Stimulated activated CD4-positive, alpha-beta T cell treated with anti-CD3 and anti-CD28 coated beads, TNF-alpha, amount 100 ng/mL, for 48 hours (primary cell): ENCODE measurements around the gene RASAL2.
"Not testable (repeated sequence)": the region's sequence is repeated elsewhere in the genome, so short reads cannot be mapped to it uniquely, and the experiment has no call there.

Source experiments
- DNase-seq, 3 donors: peaks; one replicate each; pipeline ENCODE4 v3.0.0-alpha.2; 2020; ENCODE audit warnings: low read depth in 3 of 3

RASAL2 gene

DNA sequence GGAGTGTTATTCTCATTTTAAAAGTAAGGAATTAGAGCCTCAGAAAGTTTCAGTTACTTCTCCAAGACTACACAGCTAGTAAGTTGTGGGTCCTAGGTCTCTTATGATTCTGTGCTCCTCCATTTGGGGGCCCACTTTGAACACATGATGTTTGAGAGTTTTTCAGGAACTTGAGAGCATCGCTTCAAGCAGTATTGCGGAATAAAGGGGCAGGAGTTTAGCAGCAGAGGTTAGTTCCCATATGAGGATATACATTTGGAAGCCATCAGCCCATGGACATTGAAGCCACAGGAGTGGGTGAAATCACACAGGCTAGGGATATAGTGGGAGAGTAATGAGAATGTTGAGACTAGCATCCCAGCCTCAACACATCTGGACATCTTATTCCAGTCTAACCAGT, 143.2 kb downstream of the RASAL2 start:
- no peak for DNase-seq

DNA sequence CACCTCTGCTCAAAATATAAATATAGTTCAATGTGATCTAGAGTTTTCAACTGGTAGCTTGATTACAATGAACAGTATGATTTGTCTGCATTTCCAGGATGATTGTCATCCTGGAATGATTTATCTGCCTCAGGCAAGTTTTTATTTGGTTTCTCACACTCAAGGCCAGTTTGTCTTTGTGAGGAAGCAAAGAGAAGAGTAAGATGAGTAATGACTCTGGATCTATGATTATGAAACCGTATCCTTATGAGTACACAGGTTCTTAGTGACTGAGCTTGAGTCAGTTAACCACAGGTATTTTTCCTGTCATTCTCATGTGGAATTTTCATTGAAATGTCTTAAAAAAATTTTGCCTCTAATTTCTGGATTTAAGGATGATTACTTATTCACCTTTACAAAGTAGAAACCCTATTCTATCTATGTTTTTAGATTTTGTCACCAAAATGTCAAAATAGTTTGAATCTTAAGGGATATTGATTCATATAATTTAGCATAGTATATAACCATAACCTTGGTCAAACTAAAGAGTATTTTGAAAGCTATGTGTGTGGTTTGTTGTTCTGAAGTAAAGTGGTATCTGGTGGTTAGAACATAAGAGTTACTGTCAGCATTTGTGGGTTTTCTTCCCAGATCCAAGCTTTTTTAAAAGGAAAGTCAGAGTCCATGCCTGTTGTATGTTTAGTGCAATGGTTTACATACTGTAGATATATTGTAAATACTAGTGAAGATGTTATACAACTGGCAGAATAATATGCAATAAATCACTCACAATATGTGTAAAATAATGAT, 145.0 kb downstream of the RASAL2 start:
- no peak for DNase-seq

DNA sequence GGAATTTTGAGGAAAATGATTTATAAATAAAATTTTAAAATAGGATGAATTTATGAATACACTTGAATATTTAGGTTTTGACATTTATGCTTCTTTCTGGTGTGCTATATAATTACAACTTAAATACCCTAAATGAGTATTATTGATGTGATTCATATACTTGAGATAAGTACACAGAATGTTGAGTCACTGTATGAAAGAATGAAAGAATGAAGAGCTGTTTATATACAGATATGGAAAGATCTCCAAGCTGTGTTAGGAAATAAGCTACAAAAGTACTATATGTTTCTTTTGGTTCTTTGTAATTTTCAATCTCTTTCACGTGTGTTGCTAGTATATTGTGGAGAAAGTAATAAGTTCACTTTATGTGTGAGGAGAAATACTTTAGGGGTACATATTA, 147.2 kb downstream of the RASAL2 start:
- DNase-seq = no peak

DNA sequence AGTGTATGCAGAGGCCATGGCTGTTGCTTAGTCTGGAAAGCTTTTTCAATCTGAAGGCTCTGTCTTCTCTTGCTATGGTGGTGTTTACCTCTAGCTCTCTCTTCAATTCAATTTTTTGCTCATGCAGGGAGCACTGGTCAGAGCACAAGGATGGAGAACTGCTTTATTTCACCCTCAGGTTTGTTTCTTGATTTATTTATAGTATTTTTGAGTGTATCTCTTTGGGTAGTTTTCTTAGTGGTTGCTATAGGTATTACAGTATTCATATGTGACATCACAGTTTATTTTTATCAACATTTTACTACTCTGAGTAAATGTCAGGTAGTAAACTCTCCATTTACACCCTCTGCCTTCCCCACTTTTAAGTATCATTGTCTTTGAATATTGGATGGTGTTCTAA, 147.9 kb downstream of the RASAL2 start:
- DNase-seq = no peak

DNA sequence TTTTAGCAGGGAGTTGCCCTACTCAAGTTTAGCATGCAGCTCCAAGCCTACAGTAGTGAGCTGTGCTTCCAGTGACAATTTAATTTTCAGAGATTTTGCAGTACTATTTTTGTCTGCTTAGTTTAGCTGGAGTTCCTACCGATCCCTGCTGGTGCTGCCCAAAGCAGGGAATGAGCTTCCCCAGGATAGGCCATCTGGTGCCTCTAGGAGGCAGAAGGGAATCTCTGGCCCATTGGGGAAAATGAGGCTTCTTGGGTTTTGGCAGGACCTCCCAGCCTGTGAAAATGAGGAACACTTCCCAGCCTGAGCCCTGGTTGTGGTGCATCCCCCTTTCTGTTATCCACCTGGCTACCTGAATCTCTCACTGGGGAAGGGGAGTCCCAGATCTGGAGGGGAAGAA, 149.2 kb downstream of the RASAL2 start:
- DNase-seq = no peak

DNA sequence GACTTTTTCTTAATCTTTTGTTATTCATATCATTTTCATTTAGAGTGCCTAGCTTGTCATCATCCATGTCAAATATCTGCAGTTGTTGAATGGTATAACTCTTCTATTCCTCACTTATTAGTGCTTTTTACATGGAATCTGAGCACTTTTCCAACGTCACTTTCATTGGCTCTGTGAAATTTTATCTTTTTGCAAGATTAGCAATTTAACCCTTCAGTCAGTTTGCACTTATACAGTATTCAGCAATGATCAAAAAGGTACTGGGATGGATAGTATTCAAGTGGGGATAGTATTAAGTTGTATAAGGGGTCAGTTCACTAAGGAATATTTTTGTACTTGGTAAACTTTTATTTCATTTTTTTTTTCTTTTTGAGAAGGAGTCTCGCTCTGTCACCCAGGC, 150.0 kb downstream of the RASAL2 start:
- DNase-seq = no peak

DNA sequence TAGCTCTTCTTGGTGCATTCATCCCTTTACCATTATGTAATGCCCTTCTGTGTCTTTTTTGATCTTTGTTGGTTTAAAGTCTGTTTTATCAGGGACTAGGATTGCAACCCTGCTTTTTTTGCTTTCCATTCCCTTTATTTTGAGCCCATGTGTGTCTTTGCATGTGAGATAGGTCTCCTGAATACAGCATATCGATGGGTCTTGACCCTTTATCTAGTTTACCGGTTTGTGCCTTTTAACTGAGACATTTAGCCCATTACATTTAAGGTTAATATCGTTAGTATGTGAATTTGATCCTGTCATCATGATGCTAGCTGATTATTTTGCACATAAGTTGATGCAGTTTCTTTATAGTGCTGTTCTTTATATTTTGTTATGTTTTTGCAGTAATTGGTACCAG, 154.4 kb downstream of the RASAL2 start:
- DNase-seq = not testable (repeated sequence)

DNA sequence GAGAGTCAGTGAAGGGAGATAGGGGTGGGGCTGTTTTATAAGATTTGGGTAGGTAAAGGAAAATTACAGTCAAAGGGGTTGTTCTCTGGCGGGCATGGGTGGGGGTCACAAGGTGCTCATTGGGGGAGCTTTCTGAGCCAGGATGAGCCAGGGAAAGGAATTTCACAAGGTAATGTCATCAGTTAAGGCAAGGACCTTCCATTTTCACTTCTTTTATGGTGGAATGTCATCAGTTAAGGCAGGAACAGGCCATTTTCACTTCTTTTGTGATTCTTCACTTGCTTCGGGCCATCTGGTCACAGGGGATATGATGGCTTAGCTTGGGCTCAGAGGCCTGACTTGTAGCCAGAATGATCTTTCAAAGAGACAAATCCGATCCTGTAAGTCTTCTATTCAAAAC, 159.7 kb downstream of the RASAL2 start:
- DNase-seq = not testable (repeated sequence)

DNA sequence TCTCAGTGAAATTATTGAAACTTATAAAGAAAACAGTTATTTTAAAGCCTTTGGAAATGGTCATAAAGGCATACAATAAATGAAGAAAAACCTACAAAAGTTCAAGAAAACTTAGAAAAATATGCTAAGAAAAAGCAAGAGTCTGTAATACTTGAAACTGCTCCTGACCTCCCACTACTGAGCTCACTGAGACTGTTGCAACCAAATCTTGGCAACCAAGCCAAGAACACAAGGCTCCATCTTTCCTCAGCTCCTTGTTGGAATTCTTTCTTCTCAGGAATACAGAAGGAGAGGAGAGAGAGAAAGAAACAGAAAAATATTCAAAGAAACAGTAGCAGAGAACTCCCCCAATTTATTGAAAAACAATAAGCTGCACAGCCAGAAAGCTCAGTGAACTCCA, 160.5 kb downstream of the RASAL2 start:
- DNase-seq = no peak

DNA sequence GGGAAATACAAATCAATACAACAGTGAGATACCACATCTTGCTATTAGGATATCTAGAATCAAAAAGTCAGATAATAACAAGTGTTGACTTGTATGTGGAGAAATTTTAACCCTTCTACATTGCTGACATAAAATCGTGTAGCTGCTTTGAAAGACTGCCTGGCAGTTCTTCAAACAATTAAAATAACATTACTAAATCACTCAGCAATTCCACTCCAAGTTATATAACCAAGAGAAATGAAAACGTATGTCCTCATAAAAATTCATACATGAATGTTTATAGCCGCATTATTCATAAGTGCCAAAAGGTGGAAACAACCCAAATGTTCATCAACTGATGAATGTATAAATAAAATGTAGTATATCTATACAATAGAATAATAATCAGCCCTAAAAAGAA, 164.6 kb downstream of the RASAL2 start:
- DNase-seq = no peak

DNA sequence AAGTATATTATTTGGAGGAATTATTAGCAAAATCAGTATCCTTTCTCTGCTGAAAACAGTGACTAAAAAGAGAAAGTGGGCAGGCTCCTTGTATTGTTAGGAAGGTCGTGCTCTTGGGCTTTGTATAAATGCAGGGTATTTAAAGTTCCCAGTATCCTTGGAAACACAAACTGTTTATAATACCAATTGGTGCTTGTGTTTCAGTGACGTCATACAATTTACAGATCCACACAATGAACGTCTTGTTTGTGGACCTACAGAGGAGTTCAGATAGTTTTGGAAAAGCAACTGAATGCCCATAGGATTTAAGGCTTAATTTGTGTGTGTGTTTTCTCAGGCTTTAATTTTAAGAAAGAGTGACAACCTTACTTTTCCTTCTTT, 168.2 kb downstream of the RASAL2 start:
- DNase-seq = no peak

DNA sequence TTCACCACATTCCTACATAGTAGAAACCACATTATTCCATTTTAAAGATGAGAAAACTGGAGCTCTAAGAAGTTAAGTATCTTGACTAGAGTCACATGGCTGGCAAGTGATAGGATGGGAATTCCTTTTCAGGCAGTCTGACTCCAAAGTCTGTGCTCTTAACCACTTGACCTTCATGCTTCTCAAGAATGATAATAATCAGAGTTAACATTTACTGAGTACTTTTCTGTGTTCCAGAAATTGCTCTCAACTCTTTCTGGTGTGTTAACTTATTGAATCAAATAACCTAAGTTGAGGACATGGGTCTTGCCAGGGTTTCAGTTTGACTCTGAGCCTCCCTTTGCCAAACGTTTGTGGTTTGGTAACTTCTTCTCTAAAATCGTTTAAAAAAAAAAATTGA, 169.4 kb downstream of the RASAL2 start:
- DNase-seq = no peak

DNA sequence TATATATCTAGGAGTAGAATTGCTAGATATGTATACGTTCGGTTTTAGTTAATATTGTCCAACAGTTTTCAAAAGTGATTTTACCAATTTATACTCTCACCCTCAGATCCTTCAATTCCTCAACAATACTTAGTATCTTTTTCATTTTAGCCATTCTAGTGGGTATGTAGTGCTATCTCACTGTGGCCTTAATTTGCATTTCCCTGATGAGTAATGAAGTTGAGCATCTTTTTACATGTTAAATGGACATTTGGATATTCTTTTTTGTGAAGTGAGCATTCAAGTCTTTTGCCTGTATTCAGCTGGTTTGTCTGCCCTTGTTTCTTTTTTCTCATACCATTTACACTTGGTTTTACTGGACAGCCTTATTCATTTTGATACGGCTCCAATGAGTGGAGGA, 172.2 kb downstream of the RASAL2 start:
- no peak for DNase-seq

DNA sequence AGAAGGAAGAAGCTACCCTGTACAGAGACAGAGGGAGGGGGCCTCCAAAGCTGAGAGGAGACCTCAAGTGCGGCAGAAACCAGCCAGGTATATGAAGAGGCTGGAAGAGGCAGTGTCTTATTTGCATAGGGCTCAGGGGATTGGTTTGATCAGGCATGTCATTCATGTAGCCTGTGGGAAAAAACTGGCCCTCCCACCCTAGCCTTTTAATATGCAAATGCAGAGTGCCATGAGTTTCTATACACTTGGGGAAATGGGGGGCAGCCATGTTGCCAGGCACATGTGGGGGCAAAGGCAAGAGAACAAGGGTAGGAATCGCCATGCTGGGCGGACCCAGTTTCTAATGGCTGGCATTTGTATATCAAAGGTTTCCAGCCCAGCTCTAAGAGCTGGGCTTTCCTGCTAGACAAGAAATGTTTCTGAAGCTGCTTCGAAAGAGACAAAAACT, 172.7 kb downstream of the RASAL2 start:
- no peak for DNase-seq

DNA sequence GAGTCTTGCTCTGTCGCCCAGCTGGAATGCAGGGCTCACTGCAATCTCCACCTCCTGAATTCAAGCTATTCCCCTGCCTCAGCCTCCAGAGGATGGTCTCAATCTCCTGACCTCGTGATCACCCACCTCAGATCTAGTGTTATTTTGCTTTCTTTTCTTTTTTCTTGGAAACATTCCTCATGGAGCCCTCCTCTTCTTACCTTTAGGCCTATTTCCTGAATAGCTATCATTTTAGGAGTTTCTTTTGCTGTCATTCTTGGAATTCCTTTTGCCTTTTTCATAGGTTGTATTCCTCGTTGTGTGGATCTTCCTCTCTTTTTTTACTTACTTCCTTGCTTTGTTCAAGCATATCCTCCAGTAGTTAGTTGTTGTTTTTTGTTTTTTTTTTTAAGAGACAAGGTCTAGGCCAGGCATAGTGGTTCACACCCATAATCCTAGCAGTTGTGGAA, 173.8 kb downstream of the RASAL2 start:
- DNase-seq = no peak

DNA sequence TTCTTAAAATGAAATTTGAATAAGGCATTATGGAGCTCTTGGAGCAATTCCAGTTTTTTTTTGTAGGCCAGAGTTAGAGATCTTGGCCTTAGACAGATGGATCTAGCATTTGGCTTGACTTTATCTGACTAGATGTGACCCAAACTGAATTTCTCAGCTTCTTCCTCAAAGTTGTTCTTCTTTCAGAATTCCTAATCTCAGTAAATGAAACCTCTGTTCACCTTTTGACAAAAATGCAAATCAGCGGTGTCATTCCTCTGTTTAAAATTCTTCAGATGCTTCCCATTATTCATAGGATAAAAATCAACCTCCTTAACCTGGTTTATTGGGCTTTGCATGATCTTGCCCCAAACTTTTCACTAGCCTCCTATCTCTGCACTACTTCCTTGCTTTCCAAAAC, 177.6 kb downstream of the RASAL2 start:
- no peak for DNase-seq

DNA sequence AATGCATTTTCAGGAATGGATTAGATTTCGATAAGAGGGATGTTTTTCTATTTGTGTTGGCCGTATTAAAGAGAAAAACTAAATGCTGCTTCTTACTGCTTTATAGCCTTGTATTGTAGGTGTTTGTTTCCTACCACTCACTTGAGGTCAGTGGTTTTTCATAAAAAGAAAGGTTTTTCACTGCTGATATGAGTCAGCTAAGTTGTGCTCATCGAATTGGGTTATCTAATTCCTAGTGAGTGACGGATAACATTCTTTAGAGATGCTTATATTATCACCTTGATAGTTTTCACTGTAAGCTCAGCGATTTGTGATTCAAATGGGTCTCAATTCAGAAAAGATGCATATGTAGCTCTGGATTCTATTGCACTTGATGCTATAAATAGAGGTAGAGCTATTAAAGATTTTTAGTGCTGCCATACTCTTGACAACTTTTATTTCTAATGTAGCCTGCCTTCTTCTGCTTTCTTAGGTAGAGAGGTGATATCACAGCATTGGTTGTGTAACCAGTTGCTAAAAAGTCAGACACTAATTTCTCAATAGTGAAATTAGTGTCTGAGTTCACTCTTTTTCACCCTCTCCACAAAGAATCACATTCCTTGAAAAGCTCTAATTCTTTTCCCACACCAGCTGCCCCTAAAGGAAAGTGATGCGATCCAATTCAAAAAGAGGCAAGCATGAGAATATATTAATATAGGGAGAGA, 180.0 kb downstream of the RASAL2 start:
- no peak for DNase-seq

DNA sequence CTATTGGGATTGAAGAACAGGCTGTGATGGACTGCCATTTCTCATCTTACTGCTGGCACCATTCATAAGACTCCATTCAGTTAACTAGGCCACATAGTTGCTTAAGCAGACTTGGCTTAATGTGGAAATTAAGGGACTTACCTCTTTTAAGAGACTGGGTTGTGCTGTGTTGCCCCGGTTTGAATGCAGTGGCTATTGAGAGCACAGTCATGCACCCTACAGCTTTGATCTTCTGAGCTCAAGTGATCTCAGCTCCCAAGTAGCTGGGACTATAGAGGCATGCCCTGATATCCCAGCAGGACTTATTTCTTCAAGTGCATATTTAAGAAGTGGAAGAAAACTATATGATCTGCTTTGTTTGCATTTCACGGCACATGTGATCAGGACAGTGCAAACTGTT, 181.1 kb downstream of the RASAL2 start:
- no peak for DNase-seq

DNA sequence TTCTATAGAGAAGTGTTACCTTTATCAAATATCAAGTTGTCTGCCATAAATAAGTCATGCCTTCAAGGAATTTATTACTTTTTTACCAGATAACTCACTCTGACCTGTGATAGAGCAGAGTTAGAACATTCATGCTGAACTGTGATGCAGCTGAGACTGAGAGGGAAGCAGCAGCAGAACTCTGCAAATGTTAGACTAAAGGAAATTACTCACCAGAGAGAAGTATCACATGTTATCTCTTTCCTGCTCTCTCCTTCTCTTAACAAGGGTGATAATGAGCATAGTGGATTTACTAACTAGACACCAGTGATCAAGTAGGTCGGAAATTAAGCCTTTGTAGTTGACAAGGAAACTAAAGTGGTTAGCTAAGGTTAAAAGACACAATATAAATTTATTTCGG, 181.6 kb downstream of the RASAL2 start:
- DNase-seq = no peak

DNA sequence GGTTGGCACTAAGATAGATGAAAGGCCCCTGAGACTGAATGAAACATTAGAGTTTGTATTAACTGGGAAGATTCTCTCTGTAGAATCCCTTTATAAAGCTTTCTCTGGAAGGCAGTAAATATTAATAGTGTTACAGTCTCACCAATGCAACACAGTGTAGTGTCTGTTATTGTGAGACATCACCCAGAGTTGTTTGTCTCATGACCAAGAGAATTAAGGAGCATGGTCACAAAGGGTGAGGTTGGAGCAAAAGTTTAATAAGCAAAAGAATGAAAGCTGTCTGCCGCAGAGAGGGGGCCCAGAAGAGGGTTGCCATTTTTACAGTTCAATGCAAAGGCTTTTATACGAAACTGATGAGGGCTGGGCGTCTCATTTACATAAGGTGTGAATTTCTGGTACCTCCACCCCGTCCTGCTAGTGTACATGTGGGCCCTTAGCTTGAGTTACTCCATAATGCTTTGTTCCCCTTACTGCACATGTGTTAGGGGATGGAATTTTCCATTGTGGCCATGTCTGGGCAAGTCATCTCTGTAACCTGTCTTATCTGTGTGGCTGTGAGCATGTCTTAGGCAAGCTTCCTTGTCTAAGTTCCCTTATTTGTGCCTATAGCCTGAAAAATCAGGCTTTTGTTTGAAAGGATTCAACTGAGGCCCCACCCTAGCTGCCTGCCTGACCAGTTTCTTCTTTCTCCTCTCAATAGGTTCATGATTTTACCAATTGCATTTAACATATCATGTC, 184.1 kb downstream of the RASAL2 start:
- no peak for DNase-seq

DNA sequence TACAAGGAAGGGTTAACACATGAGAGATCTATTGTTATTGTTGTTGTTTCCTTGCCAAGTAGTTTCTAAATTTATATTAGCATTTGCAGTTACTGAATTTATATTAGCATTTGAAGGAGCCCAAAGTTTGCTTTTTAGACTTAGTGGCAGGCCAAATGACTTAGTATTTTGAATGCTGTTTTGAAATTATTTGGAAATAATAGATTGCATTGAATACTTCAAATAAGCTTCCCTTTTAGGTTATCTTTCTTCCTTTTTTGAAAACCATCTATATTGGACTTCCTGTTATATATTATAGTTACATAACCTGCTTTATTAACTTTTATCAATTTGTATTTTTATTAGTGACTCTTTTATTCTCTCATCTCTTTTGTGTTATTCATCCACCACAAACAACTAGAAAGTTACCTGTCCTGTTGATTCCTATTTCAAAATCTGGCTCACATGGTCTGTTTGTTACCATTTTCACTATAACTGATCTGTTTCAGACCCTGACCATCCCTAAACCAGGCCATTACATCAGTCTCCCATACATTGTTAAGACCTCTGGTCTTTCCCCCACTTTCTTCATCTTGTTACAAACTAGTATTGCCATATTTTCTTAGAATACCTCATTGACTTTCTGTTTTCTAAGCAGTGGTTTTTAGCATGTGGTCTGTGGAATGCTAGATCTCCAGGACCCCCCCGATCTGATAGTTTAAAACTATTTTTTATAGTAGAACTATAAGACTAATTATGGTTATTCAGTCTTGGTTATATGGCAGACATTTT, 185.2 kb downstream of the RASAL2 start:
- no peak for DNase-seq

DNA sequence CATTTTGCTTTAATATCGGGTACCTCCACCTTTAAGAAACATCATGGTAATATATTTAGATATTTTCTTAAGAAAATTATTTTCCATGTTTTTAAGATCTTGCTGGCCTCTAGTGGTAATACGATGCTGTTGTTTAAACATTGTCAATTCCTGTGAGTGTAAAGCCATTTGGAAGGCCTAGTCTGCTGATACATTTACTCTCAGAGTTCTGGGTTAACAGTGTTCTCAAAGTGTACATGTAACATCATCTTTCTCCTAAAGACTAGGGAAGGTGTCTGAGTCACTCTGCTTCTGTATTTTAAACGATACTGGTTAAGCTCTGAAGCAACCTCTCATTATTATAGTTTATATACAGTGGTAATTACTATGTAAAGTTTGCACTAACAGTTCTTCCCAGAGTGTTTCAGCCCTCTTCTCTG, 189.1 kb downstream of the RASAL2 start:
- no peak for DNase-seq
